PFSK-1 (cell line): Measurements from ENCODE around the gene DCAF10.

Experiments
- FOXP2 ChIP-seq: optimal IDR thresholded peaks from 2 replicates; pipeline ENCODE3; 2011; ENCODE audit warnings: borderline replicate concordance, control low read depth, inconsistent platforms; ENCODE audit not compliant: insufficient read depth; ENCODE audit errors: extremely low read length, extremely low read depth
- POLR2AphosphoS5 ChIP-seq: IDR thresholded peaks from 2 replicates; pipeline ENCODE4 v1.6.1; 2012; ENCODE audit warnings: low read depth, mild to moderate bottlenecking, control low read depth, low read length, moderate library complexity
- SIN3A ChIP-seq: IDR thresholded peaks from 2 replicates; pipeline ENCODE4 v1.6.1; 2012; ENCODE audit warnings: mild to moderate bottlenecking, low read length, moderate library complexity, borderline replicate concordance; ENCODE audit not compliant: insufficient read depth
- TAF1 ChIP-seq: IDR thresholded peaks from 2 replicates; pipeline ENCODE4 v1.6.1; 2012; ENCODE audit warnings: low read length, control low read depth, borderline replicate concordance; ENCODE audit not compliant: insufficient read depth
- TF ChIP-seq, protein P1 (sequence below), 2 experiments: IDR thresholded peaks; 2 replicates each; pipeline versions ENCODE4 v1.6.1 to v1.8.0; 2011 to 2012; ENCODE audit warnings: low read depth in 2 of 2, low read length in 2 of 2, control low read depth in 1 of 2, inconsistent platforms in 1 of 2, mild to moderate bottlenecking in 1 of 2, moderate library complexity in 1 of 2; ENCODE audit not compliant: insufficient read depth in 1 of 2

DCAF10 gene

DNA sequence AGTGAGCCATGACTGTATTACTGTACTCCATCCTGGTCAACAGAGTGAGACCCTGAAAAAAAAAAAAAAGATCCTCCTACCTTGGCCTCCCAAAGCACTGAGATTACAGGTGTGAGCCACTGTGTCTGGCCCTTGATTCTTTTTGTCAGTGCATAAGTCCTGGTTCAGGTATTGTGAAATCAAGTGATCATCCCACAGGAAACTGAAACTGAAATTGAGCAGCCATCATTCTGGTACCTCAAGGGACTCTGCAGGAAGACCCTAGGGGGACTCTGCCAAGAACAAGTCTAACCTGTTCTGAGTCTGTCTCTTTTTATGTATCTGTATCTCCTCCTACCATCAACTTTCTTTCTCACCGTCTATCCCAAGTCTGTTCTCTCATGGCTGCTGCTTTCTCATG, 1.9 kb upstream of the DCAF10 start:
- TF ChIP-seq, protein P1, sequence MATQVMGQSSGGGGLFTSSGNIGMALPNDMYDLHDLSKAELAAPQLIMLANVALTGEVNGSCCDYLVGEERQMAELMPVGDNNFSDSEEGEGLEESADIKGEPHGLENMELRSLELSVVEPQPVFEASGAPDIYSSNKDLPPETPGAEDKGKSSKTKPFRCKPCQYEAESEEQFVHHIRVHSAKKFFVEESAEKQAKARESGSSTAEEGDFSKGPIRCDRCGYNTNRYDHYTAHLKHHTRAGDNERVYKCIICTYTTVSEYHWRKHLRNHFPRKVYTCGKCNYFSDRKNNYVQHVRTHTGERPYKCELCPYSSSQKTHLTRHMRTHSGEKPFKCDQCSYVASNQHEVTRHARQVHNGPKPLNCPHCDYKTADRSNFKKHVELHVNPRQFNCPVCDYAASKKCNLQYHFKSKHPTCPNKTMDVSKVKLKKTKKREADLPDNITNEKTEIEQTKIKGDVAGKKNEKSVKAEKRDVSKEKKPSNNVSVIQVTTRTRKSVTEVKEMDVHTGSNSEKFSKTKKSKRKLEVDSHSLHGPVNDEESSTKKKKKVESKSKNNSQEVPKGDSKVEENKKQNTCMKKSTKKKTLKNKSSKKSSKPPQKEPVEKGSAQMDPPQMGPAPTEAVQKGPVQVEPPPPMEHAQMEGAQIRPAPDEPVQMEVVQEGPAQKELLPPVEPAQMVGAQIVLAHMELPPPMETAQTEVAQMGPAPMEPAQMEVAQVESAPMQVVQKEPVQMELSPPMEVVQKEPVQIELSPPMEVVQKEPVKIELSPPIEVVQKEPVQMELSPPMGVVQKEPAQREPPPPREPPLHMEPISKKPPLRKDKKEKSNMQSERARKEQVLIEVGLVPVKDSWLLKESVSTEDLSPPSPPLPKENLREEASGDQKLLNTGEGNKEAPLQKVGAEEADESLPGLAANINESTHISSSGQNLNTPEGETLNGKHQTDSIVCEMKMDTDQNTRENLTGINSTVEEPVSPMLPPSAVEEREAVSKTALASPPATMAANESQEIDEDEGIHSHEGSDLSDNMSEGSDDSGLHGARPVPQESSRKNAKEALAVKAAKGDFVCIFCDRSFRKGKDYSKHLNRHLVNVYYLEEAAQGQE (IDR thresholded peaks at IDR 0.05; ENCODE audit: insufficient read depth in 1 of 2, low read depth in 2 of 2, low read length in 2 of 2): no peak
- TF ChIP-seq SIN3A: no peak
- no peak for TF ChIP-seq POLR2AphosphoS5
- no peak for TF ChIP-seq FOXP2
- no peak for TF ChIP-seq TAF1

DNA sequence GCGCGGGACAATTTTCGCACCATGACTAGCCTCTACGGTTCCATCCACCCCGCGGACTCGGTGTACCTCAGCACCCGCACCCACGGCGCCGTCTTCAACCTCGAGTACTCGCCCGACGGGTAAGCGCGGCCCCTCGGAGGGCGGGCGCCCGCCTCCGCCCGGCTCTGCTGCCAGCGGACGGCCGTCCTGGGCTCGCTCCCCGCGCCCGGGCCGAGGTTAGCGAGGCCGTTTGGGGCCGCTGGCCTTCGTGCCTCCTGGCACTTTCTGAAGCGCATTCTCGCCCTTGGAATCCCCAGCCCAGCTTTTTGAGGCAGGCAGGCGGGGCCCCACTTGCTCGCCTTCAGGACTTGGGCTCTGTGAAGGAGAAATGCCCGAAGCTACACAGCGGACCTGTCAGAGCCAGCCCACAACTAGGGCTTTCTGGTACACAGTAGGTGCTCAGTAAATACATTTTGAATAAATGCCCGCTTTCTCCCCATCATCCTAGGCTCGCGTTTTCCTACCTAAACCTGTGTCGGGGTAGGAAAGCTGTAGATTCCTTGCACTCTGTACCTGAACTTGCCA, 772 bp downstream of the DCAF10 start:
- TF ChIP-seq SIN3A (no peak), TAF1 (no peak), FOXP2 (no peak), POLR2AphosphoS5 (no peak)
- TF ChIP-seq, protein P1 (IDR thresholded peaks at IDR 0.05; ENCODE audit: insufficient read depth in 1 of 2, low read depth in 2 of 2, low read length in 2 of 2): no peak

DNA sequence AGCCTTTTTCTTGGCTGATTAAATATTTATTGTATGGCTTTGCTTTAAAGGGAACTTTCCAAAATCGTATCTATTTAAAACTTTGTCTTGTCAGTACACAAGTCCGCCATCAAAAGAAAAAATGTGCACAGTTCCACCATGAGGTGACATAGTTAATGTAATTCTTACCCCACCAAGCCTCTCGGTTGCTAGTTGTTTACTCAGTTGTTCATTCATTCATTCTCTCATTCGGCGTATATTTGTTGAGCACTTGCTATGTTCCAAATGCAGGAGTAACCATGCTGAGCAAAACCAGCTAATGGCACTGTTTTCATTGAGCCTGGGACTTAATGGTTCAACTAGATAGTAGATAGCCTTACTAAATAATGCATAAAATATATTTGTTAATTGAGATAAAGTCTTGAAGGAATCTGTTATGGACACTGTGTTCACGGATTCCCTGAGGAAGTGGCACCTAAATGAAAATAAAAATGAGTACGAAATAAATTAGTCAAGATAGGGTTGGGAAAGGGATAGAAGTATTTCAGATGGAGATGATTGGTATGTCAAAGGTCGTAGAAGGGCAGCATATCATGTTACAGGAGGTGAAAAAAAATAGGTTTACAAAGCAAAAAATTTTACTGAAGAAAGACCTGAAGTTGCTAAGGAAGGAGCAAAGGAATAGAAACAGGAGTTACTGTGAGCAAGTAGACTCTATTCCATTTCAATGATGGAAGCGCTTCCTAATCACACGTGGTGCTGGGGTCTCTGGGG, 1.5 kb downstream of the DCAF10 start:
- TF ChIP-seq, protein P1 (IDR thresholded peaks at IDR 0.05; ENCODE audit: insufficient read depth in 1 of 2, low read depth in 2 of 2, low read length in 2 of 2): no peak
- no peak for TF ChIP-seq TAF1
- no peak for TF ChIP-seq SIN3A
- TF ChIP-seq FOXP2: no peak
- TF ChIP-seq POLR2AphosphoS5: no peak

DNA sequence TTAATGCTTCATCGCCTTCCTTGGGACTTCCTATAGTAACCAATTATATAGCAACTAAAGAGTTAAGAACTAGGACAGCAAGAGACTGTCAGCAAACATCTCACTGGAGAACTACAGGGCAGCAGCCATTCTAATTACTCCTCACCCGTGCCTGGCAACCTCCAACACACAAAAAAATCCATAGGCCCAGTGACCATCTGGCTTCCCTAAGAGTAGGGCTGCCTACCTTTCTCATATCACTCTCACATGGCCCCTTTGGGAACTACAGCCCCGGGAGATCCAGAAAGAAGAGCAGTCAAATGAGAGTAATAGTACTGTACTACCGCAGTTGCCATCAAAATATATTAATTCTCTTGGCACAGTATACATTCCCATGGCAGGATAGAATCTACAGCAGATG, 5.7 kb downstream of the DCAF10 start:
- TF ChIP-seq TAF1 (no peak), POLR2AphosphoS5 (no peak), FOXP2 (no peak), SIN3A (no peak)
- TF ChIP-seq, protein P1 (IDR thresholded peaks at IDR 0.05; ENCODE audit: insufficient read depth in 1 of 2, low read depth in 2 of 2, low read length in 2 of 2): no peak
